ENCODE results near the gene RSRC1. TPM values are rescaled to one million over a fixed set of nuclear protein-coding genes. Genes with fewer than 3 reads are reported as not detected.

The RSRC1 gene
- total RNA-seq, 1 donor from 2014 or later: 36.9 TPM

DNA sequence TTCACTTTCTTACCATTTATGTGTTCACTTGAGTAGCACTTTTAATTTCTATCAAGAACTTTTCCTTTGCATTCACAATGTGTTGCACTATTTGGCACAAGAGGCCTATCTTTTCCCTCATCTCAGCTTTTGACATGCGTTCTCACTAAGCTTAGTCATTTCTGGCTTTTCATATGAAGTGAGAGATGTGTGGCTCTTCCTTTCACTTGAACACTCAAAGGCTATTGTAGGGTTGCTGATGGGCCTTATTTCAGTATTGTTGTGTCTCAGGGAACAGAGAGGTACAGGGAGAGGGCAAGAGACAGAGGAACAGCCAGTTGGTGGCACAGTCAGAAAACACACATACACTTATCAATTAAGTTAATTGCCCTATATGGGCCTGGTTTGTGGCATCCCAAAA is 333.7 kb downstream of the RSRC1 start:
- no peak for DNase-seq (ENCODE audit: low read depth, low spot score)
- Mint-ChIP-seq H3K4me1 (no peaks in the 10 kb centered on the region), H3K4me3 (no peak overlapping the region), H3K27me3 (ENCODE audit: low read depth) (no peaks in the 10 kb centered on the region), H3K27ac (ENCODE audit: unreplicated experiment) (peak overlapping the region; percentile 58), H3K9me3 (peaks cover 3% of the 10 kb centered on the region), H3K36me3 (ENCODE audit: low read depth) (peaks cover 3% of the 10 kb centered on the region)
- TF ChIP-seq, protein P1, sequence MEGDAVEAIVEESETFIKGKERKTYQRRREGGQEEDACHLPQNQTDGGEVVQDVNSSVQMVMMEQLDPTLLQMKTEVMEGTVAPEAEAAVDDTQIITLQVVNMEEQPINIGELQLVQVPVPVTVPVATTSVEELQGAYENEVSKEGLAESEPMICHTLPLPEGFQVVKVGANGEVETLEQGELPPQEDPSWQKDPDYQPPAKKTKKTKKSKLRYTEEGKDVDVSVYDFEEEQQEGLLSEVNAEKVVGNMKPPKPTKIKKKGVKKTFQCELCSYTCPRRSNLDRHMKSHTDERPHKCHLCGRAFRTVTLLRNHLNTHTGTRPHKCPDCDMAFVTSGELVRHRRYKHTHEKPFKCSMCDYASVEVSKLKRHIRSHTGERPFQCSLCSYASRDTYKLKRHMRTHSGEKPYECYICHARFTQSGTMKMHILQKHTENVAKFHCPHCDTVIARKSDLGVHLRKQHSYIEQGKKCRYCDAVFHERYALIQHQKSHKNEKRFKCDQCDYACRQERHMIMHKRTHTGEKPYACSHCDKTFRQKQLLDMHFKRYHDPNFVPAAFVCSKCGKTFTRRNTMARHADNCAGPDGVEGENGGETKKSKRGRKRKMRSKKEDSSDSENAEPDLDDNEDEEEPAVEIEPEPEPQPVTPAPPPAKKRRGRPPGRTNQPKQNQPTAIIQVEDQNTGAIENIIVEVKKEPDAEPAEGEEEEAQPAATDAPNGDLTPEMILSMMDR (conservative IDR thresholded peaks at IDR 0.05): no peak

DNA sequence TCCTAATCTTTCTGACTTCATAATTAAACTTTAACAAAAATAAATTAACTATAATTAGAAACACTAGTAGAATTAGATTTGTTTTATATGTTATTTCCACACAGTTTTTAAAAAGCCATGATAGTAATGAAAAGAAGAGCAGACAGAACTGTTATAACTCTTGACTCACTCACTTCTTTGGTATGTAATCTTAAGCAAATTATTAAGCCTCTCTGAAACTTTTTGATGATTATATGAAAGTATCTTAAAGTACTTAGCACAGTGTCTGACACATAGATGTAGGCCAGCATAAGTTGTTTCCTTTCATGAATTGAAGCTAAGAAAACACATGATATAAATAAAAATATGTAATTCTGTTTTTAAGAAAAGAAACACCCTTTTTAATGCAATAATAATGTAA is 337.5 kb downstream of the RSRC1 start:
- peaks cover 3% of the 10 kb centered on the region for H3K36me3 Mint-ChIP-seq (ENCODE audit: low read depth)
- TF ChIP-seq, protein P1 (conservative IDR thresholded peaks at IDR 0.05): no peak
- DNase-seq (ENCODE audit: low read depth, low spot score): no peak
- H3K27ac Mint-ChIP-seq (ENCODE audit: unreplicated experiment): no peak overlapping the region
- H3K27me3 Mint-ChIP-seq (ENCODE audit: low read depth): no peaks in the 10 kb centered on the region
- no peaks in the 10 kb centered on the region for H3K4me1 Mint-ChIP-seq
- peaks cover 3% of the 10 kb centered on the region for H3K9me3 Mint-ChIP-seq
- H3K4me3 Mint-ChIP-seq: no peak overlapping the region

DNA sequence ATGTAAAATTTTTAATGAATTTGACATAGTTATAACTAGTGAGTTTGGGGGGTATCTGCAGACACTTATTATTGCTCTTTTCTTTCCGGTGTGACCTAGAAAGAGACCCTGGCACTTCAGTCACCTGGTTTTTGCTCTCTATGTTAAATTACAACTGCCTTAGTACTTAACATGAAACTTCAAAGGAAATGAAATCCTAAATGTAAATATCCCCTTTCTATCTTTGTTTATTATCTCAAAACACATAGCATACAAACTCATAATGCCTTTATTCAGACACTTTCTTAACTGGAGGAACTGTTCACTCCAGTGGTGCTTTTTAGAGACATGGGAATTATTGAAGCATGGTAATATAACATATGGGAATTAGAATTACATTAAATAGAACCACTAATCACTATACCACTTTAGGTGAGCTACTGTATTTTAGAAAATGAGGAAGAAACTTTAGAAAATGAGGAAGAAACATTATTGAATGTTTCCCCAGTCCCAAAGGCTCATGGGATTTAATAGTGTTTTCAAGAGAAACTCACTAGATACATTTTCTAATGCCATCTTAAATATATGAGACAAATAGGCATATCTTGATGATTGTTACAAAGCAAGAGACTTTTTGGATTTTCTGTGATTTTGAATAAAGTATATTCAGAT is 341.6 kb downstream of the RSRC1 start:
- no peak for DNase-seq (ENCODE audit: low read depth, low spot score)
- Mint-ChIP-seq H3K27me3 (ENCODE audit: low read depth) (no peaks in the 10 kb centered on the region), H3K36me3 (ENCODE audit: low read depth) (no peaks in the 10 kb centered on the region), H3K9me3 (no peaks in the 10 kb centered on the region), H3K4me1 (no peaks in the 10 kb centered on the region), H3K4me3 (no peak overlapping the region), H3K27ac (ENCODE audit: unreplicated experiment) (no peak overlapping the region)
- TF ChIP-seq, protein P1 (conservative IDR thresholded peaks at IDR 0.05): no peak

DNA sequence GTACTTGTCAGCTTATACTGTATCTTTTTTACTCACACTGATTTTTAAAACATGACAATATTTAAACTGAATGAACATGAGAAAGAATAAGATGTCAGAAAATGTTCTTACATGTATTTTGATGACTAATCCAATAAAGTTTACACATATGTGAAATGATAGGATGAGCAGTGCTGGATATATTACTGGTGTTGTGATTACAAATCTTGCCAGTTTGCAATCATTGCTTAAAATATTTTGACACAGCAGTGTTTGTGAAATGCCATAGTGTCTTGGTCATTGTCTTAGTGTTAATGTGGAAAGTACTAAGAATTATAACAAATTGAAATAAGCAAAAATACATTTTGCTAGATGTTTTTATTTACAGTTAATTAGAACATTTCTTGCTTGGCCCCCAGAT is 342.4 kb downstream of the RSRC1 start:
- Mint-ChIP-seq H3K9me3 (no peaks in the 10 kb centered on the region), H3K4me3 (no peak overlapping the region), H3K36me3 (ENCODE audit: low read depth) (no peaks in the 10 kb centered on the region), H3K4me1 (no peaks in the 10 kb centered on the region), H3K27ac (ENCODE audit: unreplicated experiment) (no peak overlapping the region), H3K27me3 (ENCODE audit: low read depth) (no peaks in the 10 kb centered on the region)
- TF ChIP-seq, protein P1 (conservative IDR thresholded peaks at IDR 0.05): no peak
- no peak for DNase-seq (ENCODE audit: low read depth, low spot score)

DNA sequence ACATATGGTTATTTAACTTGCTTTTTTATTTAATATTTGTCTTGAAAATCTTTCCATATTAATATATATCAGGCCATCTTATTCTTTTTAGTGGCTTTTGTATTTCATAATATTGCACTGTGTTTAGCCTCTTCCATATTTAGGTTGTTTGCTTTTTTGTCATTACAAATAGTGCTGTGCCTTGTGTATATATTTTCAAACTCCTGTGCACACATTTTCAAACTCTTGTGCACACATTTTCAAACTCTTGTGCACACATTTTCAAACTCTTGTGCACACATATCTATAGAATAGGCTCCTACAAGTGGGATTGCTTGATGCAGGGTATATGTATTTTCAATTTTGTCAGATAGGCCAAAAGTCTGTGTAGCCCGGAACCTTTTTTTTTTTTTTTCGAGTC is 343.1 kb downstream of the RSRC1 start:
- H3K4me3 Mint-ChIP-seq: no peak overlapping the region
- H3K27me3 Mint-ChIP-seq (ENCODE audit: low read depth): no peaks in the 10 kb centered on the region
- H3K9me3 Mint-ChIP-seq: no peaks in the 10 kb centered on the region
- no peak for DNase-seq (ENCODE audit: low read depth, low spot score)
- H3K36me3 Mint-ChIP-seq (ENCODE audit: low read depth): no peaks in the 10 kb centered on the region
- no peaks in the 10 kb centered on the region for H3K4me1 Mint-ChIP-seq
- no peak overlapping the region for H3K27ac Mint-ChIP-seq (ENCODE audit: unreplicated experiment)
- TF ChIP-seq, protein P1 (conservative IDR thresholded peaks at IDR 0.05): no peak

Measured in neural crest cell (in vitro differentiated cells).